ENCODE measurements around the gene RNASET2. TPM values are rescaled to one million over a fixed set of nuclear protein-coding genes. Genes with fewer than 3 reads are reported as not detected.

The RNASET2 gene
- total RNA-seq, result 10 to 100 TPM in 1 of 2 donors, 1 to 10 TPM in 1; 7.6 to 11.7 TPM

GRCh38 chr6:166956444-166957086 lies at the start of gene RNASET2:
RNASET2 (minus strand) TSS chr6:166956550; CDS start chr6:166956182, 368 bp downstream.

GRCh38 chr6:166999145-166999883 lies 43.0 kb upstream of the RNASET2 start, which contains the start of gene CEP43:
CEP43 (plus strand) TSS chr6:166999397; CDS start chr6:166999413, 16 bp downstream.

Small RNA genes lying within 50 kb of the gene (small RNA-seq; reads per million reads assigned to genes)
- 0.39 to 1.3 reads per million in 2 donors for gene MIR3939

Other genes starting within 250 kb of the RNASET2 start
- gene CEP43, start 42.8 kb upstream of the RNASET2 start, total RNA-seq, result 10 to 100 TPM; 13.8 to 30.0 TPM
- gene CCR6, start 166.5 kb upstream of the RNASET2 start, total RNA-seq, result not detected
- not detected for gene GPR31, start 201.4 kb upstream of the RNASET2 start, total RNA-seq

Measured in melanocyte of skin (primary cell).